K562 (cell line): ENCODE measurements around the gene SCARB2. TPM values are rescaled to one million over a fixed set of nuclear protein-coding genes. Genes with fewer than 3 reads are reported as not detected.
A peak's percentile ranks its signal among the peaks of the same experiment; 100 is the strongest.

ENCODE experiments used
- ARID1B ChIP-seq: fragments of 450-650 bp; IDR thresholded peaks from 2 replicates; pipeline ENCODE4 v1.6.1; 2016; ENCODE audit warnings: antibody characterized with exemption, mild to moderate bottlenecking, inconsistent platforms
- ATF7 ChIP-seq: fragments of 450-650 bp; IDR thresholded peaks from 2 replicates; pipeline ENCODE4 v1.7.1; 2014; ENCODE audit warnings: mild to moderate bottlenecking, moderate library complexity
- CBX8 ChIP-seq: fragments of 200-600 bp; sonication (generic); IDR thresholded peaks from 2 replicates; pipeline ENCODE4 v1.6.1; 2012; ENCODE audit warnings: borderline replicate concordance, mixed run types, low read depth, mild to moderate bottlenecking, moderate library complexity, mixed read lengths, low read length, control low read depth, inconsistent platforms; ENCODE audit not compliant: poor library complexity, severe bottlenecking; ENCODE audit errors: extremely low read depth
- DIDO1 ChIP-seq: fragments of 450-650 bp; IDR thresholded peaks from 2 replicates; pipeline ENCODE4 v1.6.1; 2016; ENCODE audit warnings: low read depth, missing biosample characterization, missing genetic modification characterization
- HMG20B ChIP-seq: fragments of 250-450 bp; sonication (Bioruptor Pico); IDR thresholded peaks from 2 replicates; pipeline ENCODE4 v1.5.0; 2021; ENCODE audit warnings: mild to moderate bottlenecking
- HNRNPK ChIP-seq: fragments of 200-400 bp; formaldehyde crosslinking; IDR thresholded peaks from one replicate; pipeline ENCODE4 v1.6.1; 2018; ENCODE audit warnings: mild to moderate bottlenecking, low read depth, low read length; ENCODE audit not compliant: poor library complexity, severe bottlenecking
- MIER1 ChIP-seq: fragments of 450-650 bp; IDR thresholded peaks from 2 replicates; pipeline ENCODE4 v1.6.1; 2016; ENCODE audit warnings: antibody characterized with exemption, mild to moderate bottlenecking, low read depth
- NCOA1 ChIP-seq: fragments of 450-650 bp; IDR thresholded peaks from 2 replicates; pipeline ENCODE4 v1.6.1; 2016; ENCODE audit warnings: low read depth
- NEUROD1 ChIP-seq: fragments of 150-350 bp; IDR thresholded peaks from 2 replicates; pipeline ENCODE4 v1.6.1; 2014; ENCODE audit warnings: borderline replicate concordance, low read length, low read depth; ENCODE audit not compliant: partially characterized antibody
- RBM15 ChIP-seq: fragments of 200-400 bp; formaldehyde crosslinking; IDR thresholded peaks from 2 replicates; pipeline ENCODE4 v1.6.1; 2018; ENCODE audit warnings: mild to moderate bottlenecking, low read length, moderate library complexity; ENCODE audit not compliant: insufficient read depth
- RBM25 ChIP-seq: fragments of 200-400 bp; formaldehyde crosslinking; IDR thresholded peaks from 2 replicates; pipeline ENCODE4 v1.6.1; 2018; ENCODE audit warnings: low read length, low read depth, moderate library complexity; ENCODE audit not compliant: severe bottlenecking
- RBM39 ChIP-seq: fragments of 200-400 bp; formaldehyde crosslinking; optimal IDR thresholded peaks from 2 replicates; pipeline ENCODE3; 2018; ENCODE audit warnings: low read depth, low read length
- RNF2 ChIP-seq: sonication (generic); IDR thresholded peaks from 2 replicates; pipeline ENCODE4 v1.6.1; 2016
- U2AF2 ChIP-seq: fragments of 200-400 bp; formaldehyde crosslinking; optimal IDR thresholded peaks from 2 replicates; pipeline ENCODE3; 2017; ENCODE audit warnings: low read depth, mild to moderate bottlenecking, low read length
- ZNF384 ChIP-seq: IDR thresholded peaks from 2 replicates; pipeline ENCODE4 v1.6.1; 2012; ENCODE audit warnings: low read depth, low read length, improper control_type of control experiment
- polyA plus RNA-seq, 8 experiments: library from polyadenylated mRNA; depleted of rRNA in 4 of 8; stranded (reverse) in 5 of 8; unstranded in 3 of 8; fragments of >200 nt; fragmentation: Nextera tagmentation in 2 of 8; fragmentation: Illumina TruSeq in 1 of 8; extraction: Ambion mirVana in 2 of 8; extraction: Trizol in 1 of 8; gene quantifications; 2 replicates each; pipeline versions ENCODE4 v1.2.1 to v1.2.3, GENCODE V29; 2011 to 2014; ENCODE audit warnings: inconsistent platforms in 1 of 8, missing spikeins in 1 of 8
- total RNA-seq, 7 experiments: library from RNA; depleted of rRNA in 6 of 7; stranded (reverse); fragments of >200 nt in 6 of 7; fragmentation: Illumina TruSeq in 2 of 7; extraction: Trizol in 2 of 7; gene quantifications; 2 replicates each; pipeline versions ENCODE4 v1.2.1 to v1.2.3, GENCODE V29; 2011 to 2021; ENCODE audit warnings: low replicate concordance in 1 of 7
- TF ChIP-seq, protein P1 (sequence below): IDR thresholded peaks from 2 replicates; pipeline ENCODE4 v1.6.1; 2014; ENCODE audit warnings: antibody characterized with exemption
- TF ChIP-seq, protein P2 (sequence below): IDR thresholded peaks from 2 replicates; pipeline ENCODE4 v1.6.1; 2011; ENCODE audit not compliant: insufficient read length; ENCODE audit errors: extremely low read depth
- TF ChIP-seq, protein P3 (sequence below): fragments of 250-450 bp; sonication (Bioruptor Pico); IDR thresholded peaks from 2 replicates; pipeline ENCODE4 v1.8.0; 2021; ENCODE audit warnings: borderline replicate concordance, mild to moderate bottlenecking, moderate library complexity; ENCODE audit not compliant: poor library complexity, severe bottlenecking
- TF ChIP-seq, protein P4 (sequence below): fragments of 200-800 bp; sonication (Bioruptor generic); IDR thresholded peaks from 2 replicates; pipeline ENCODE4 v1.6.1; 2017; ENCODE audit warnings: missing genetic modification characterization, missing compliant biosample characterization
- TF ChIP-seq, protein P5 (sequence below): fragments of 250-450 bp; sonication (Bioruptor Pico); IDR thresholded peaks from 2 replicates; pipeline ENCODE4 v1.4.0; 2020; ENCODE audit warnings: mild to moderate bottlenecking, moderate library complexity, borderline replicate concordance

The SCARB2 gene
- total and polyA plus RNA-seq, 9 of the 15 experiments (the other 6 are each of a cell fraction or from before 2014, with no cell fraction given) = 6.1 to 25.8 (median 17.8) TPM

DNA sequence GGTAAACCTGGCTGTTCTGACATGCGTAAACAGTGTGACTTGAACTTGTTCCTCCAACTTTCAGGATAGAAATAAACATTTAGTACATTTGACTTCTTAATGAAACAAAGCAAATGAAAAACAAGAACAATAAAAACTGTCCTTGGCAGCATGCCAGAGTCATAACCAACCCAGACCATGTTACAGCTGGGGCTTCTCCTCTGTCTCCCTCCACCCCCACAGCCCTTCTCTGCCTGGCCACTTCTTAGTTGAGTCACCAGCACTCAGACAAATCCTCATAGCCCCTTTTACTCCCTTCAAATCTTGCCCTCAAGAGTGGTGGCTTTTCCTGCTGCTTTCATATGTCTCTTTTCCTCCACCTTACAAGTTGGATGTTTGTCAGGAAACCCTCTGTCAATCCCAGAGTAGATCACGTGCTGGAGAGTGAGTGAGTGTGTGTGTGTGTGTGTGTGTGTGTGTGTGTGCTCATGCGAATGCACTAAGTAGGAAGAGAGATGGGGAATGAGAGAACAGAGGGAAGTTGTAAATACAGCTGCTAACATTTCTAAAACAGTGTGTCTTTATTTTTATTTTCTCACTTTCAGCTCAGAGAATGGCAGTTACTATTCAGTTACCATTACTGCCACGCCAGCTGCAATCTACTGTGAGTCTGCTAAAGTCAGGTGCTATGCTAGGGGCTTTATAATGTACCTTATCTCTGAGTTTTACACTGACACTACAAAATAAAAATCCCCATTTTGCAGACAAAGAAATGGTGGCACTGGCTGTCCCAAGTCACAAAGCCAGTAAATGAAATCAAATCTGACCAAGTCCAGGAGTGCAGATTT, 15.0 kb downstream of the SCARB2 start (continued):
- TF ChIP-seq, protein P1, sequence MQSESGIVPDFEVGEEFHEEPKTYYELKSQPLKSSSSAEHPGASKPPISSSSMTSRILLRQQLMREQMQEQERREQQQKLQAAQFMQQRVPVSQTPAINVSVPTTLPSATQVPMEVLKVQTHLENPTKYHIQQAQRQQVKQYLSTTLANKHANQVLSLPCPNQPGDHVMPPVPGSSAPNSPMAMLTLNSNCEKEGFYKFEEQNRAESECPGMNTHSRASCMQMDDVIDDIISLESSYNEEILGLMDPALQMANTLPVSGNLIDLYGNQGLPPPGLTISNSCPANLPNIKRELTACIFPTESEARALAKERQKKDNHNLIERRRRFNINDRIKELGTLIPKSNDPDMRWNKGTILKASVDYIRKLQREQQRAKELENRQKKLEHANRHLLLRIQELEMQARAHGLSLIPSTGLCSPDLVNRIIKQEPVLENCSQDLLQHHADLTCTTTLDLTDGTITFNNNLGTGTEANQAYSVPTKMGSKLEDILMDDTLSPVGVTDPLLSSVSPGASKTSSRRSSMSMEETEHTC = peak; percentile 34; the same call in 1 of the 2 replicates
- TF ChIP-seq, protein P2, sequence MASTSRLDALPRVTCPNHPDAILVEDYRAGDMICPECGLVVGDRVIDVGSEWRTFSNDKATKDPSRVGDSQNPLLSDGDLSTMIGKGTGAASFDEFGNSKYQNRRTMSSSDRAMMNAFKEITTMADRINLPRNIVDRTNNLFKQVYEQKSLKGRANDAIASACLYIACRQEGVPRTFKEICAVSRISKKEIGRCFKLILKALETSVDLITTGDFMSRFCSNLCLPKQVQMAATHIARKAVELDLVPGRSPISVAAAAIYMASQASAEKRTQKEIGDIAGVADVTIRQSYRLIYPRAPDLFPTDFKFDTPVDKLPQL = no peak
- TF ChIP-seq, protein P3, sequence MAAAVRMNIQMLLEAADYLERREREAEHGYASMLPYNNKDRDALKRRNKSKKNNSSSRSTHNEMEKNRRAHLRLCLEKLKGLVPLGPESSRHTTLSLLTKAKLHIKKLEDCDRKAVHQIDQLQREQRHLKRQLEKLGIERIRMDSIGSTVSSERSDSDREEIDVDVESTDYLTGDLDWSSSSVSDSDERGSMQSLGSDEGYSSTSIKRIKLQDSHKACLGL (CRISPR knock-in tag) = no peak
- TF ChIP-seq HNRNPK (no peak), HMG20B (CRISPR knock-in tag) (no peak), NCOA1 (peak; percentile 49; the same call in 1 of the 2 replicates), MIER1 (no peak), ARID1B (peak; percentile 73), RNF2 (0 out of 2 replicates have a peak, but pooled peaks have one; percentile 16), RBM15 (no peak), ZNF384 (no peak), RBM39 (no peak), CBX8 (no peak), RBM25 (no peak), ATF7 (no peak), U2AF2 (no peak), DIDO1 (peak; percentile 55; the same call in 1 of the 2 replicates), NEUROD1 (no peak)
- TF ChIP-seq, protein P4, sequence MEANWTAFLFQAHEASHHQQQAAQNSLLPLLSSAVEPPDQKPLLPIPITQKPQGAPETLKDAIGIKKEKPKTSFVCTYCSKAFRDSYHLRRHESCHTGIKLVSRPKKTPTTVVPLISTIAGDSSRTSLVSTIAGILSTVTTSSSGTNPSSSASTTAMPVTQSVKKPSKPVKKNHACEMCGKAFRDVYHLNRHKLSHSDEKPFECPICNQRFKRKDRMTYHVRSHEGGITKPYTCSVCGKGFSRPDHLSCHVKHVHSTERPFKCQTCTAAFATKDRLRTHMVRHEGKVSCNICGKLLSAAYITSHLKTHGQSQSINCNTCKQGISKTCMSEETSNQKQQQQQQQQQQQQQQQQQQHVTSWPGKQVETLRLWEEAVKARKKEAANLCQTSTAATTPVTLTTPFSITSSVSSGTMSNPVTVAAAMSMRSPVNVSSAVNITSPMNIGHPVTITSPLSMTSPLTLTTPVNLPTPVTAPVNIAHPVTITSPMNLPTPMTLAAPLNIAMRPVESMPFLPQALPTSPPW = no peak
- TF ChIP-seq, protein P5, sequence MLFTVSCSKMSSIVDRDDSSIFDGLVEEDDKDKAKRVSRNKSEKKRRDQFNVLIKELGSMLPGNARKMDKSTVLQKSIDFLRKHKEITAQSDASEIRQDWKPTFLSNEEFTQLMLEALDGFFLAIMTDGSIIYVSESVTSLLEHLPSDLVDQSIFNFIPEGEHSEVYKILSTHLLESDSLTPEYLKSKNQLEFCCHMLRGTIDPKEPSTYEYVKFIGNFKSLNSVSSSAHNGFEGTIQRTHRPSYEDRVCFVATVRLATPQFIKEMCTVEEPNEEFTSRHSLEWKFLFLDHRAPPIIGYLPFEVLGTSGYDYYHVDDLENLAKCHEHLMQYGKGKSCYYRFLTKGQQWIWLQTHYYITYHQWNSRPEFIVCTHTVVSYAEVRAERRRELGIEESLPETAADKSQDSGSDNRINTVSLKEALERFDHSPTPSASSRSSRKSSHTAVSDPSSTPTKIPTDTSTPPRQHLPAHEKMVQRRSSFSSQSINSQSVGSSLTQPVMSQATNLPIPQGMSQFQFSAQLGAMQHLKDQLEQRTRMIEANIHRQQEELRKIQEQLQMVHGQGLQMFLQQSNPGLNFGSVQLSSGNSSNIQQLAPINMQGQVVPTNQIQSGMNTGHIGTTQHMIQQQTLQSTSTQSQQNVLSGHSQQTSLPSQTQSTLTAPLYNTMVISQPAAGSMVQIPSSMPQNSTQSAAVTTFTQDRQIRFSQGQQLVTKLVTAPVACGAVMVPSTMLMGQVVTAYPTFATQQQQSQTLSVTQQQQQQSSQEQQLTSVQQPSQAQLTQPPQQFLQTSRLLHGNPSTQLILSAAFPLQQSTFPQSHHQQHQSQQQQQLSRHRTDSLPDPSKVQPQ (CRISPR knock-in tag) = no peak
